OCI-LY3 (cell line): ENCODE results near the gene ANKRD33.

Experiments
- CTCF ChIP-seq: fragments of 200-600, 300-600 bp; sonication (generic); IDR thresholded peaks from 2 replicates; pipeline ENCODE4 v1.5.1; 2014; ENCODE audit warnings: antibody characterized with exemption, low read length, low read depth
- EZH2phosphoT487 ChIP-seq: fragments of 200-600 bp; shearing (Covaris generic); IDR thresholded peaks from 2 replicates; pipeline ENCODE4 v1.6.1; 2018; ENCODE audit warnings: antibody characterized with exemption, mixed run types, low read depth

GRCh38 chr12:51908876-51909592 is 21.1 kb downstream of the ANKRD33 start:
- no peak for TF ChIP-seq CTCF
- no peak for TF ChIP-seq EZH2phosphoT487
